ENCODE data around the gene INTS7.

The INTS7 gene, protein sequence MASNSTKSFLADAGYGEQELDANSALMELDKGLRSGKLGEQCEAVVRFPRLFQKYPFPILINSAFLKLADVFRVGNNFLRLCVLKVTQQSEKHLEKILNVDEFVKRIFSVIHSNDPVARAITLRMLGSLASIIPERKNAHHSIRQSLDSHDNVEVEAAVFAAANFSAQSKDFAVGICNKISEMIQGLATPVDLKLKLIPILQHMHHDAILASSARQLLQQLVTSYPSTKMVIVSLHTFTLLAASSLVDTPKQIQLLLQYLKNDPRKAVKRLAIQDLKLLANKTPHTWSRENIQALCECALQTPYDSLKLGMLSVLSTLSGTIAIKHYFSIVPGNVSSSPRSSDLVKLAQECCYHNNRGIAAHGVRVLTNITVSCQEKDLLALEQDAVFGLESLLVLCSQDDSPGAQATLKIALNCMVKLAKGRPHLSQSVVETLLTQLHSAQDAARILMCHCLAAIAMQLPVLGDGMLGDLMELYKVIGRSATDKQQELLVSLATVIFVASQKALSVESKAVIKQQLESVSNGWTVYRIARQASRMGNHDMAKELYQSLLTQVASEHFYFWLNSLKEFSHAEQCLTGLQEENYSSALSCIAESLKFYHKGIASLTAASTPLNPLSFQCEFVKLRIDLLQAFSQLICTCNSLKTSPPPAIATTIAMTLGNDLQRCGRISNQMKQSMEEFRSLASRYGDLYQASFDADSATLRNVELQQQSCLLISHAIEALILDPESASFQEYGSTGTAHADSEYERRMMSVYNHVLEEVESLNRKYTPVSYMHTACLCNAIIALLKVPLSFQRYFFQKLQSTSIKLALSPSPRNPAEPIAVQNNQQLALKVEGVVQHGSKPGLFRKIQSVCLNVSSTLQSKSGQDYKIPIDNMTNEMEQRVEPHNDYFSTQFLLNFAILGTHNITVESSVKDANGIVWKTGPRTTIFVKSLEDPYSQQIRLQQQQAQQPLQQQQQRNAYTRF

DNA sequence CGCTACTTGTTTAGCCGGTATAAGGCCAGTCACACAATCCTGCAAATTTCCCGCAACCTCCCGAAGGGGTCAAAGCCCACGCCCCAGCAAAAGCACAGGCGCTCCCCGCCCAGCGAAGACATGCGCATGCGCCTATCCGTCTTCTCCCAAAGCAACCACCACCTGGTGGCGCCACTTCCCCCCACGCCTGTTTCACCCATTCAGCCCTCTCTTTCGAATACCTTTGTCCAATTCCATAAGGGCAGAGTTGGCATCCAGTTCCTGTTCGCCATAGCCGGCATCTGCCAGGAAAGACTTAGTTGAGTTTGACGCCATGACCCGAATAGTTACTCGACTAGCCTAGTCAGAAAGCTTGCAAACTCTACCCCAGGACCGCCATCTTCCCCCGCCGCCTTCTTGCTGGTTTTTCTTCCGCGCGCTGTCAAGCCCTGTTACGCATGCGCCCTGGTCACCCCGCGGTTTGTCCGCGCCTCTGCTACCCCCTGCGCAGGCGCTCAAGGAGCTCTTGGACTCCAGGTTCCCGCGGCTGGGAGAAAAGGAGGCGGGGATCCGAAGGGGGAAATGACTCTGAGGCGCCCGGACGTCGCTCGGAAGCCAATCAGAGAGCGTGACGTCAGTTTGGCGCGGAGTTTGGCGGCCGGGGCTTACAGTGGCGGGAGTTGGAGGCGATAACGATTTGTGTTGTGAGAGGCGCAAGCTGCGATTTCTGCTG is at the start of gene INTS7, which contains the start of gene DTL:
TSS of gene INTS7 (minus strand) at position 435 of the 712 bp plus-strand sequence. CDS start at position 315, 120 bp downstream.
TSS of gene DTL (plus strand) at position 626 of the 712 bp plus-strand sequence. CDS start 143 bp downstream, outside the sequence.
- TF ChIP-seq, protein P1, sequence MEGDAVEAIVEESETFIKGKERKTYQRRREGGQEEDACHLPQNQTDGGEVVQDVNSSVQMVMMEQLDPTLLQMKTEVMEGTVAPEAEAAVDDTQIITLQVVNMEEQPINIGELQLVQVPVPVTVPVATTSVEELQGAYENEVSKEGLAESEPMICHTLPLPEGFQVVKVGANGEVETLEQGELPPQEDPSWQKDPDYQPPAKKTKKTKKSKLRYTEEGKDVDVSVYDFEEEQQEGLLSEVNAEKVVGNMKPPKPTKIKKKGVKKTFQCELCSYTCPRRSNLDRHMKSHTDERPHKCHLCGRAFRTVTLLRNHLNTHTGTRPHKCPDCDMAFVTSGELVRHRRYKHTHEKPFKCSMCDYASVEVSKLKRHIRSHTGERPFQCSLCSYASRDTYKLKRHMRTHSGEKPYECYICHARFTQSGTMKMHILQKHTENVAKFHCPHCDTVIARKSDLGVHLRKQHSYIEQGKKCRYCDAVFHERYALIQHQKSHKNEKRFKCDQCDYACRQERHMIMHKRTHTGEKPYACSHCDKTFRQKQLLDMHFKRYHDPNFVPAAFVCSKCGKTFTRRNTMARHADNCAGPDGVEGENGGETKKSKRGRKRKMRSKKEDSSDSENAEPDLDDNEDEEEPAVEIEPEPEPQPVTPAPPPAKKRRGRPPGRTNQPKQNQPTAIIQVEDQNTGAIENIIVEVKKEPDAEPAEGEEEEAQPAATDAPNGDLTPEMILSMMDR (IDR thresholded peaks at IDR 0.05; ENCODE audit: borderline replicate concordance, insufficient read depth, low read depth, low read length), result peak; percentile 90
- peak within 1 kb of the TSS; percentile 86 for H3K4me3 ChIP-seq (ENCODE audit: low read depth, low read length)

DNA sequence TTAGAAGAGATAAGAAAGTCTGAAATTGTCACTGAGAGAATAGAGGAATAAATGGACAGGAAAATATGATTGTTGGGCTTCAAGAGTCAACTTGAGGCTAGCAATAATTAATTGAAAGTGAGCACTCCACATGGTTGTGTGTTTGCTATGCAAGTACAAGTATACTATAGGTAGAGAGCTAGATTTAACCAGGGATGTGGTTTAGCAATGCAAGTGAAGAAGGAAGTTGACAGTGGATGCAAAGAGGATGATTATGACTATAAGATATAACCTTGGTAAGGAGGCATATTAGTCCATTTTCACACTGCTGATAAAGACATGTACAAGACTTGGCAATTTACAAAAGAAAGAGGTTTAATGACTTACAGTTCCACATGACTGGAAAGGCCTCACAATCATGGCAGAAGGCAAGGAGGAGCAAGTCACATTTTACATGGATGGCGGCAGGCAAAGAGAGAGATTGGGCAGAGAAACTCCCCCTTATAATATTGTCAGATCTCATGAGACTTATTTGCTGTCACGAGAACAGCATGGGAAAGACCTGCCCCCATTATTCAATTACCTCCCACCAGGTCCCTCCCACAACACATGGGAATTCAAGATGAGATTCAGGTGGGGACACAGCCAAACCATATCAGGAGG is 47.5 kb upstream of the INTS7 start:
- H3K4me3 ChIP-seq (ENCODE audit: low read depth, low read length), result no peak overlapping the region
- TF ChIP-seq, protein P1 (IDR thresholded peaks at IDR 0.05; ENCODE audit: borderline replicate concordance, insufficient read depth, low read depth, low read length), result no peak

DNA sequence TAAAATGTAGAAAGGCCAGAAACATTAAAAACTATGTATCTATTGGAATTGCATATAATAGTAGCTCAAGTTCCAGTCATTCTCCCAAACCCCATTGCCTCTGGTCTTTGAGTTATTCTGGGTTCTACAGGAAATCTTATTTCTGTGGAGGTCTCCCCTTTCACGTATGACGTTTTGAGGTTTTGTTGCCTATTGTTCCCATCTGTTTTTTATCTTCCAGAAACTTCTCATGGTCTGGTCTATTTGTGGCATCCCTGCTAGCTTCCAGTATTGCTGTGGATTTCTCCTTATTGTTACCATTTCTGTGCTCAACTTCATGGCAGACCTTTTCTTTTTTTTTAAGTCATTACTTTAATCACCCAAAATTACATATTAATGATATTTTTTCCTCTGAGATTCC is 43.5 kb upstream of the INTS7 start:
- TF ChIP-seq, protein P1 (IDR thresholded peaks at IDR 0.05; ENCODE audit: borderline replicate concordance, insufficient read depth, low read depth, low read length), result no peak
- H3K4me3 ChIP-seq (ENCODE audit: low read depth, low read length), result no peak overlapping the region

DNA sequence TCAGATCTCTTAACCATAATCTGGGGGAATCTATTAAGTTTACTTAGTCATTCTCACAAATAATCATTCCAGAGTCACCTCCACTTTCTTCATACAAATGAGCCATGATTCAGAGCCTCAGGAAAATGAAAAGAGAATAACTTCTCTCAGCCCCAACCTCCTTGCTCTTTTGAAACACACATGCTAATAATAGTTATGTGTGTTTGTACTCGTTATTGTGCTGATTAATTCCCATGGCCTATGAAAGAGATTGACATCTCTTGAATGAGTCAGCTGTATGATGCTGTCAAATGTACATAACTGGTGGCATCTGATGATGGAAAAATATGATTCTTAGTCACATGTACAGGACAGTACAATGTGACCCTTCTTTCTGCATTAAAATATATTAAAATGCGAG is 41.7 kb upstream of the INTS7 start:
- no peak overlapping the region for H3K4me3 ChIP-seq (ENCODE audit: low read depth, low read length)
- TF ChIP-seq, protein P1 (IDR thresholded peaks at IDR 0.05; ENCODE audit: borderline replicate concordance, insufficient read depth, low read depth, low read length), result no peak

- H3K4me3 ChIP-seq (ENCODE audit: low read depth, low read length), result no peak overlapping the region
- TF ChIP-seq, protein P1 (IDR thresholded peaks at IDR 0.05; ENCODE audit: borderline replicate concordance, insufficient read depth, low read depth, low read length), result no peak
Observed at GRCh38 chr1:212074856-212075255, 39.5 kb upstream of the INTS7 start.

- no peak overlapping the region for H3K4me3 ChIP-seq (ENCODE audit: low read depth, low read length)
- TF ChIP-seq, protein P1 (IDR thresholded peaks at IDR 0.05; ENCODE audit: borderline replicate concordance, insufficient read depth, low read depth, low read length), result no peak
Observed at GRCh38 chr1:212074313-212074712, 39.0 kb upstream of the INTS7 start.
